HG02884 (cell line): ENCODE measurements around the gene DLG5.
A peak's percentile ranks its signal among the peaks of the same experiment; 100 is the strongest.

Experiments
- ATAC-seq: cut with Tn5 transposase; IDR thresholded peaks from one replicate; pipeline ENCODE4 v1.9.1; 2021; ENCODE audit warnings: mild to moderate bottlenecking, moderate library complexity; ENCODE audit not compliant: unreplicated experiment

The DLG5 gene

GRCh38 chr10:77846718-77847311, 79.7 kb downstream of the DLG5 start:
- no peak for ATAC-seq

GRCh38 chr10:77845451-77845850, 81.1 kb downstream of the DLG5 start:
- ATAC-seq, result no peak

GRCh38 chr10:77844713-77845445, 81.7 kb downstream of the DLG5 start:
- no peak for ATAC-seq

- ATAC-seq, result no peak
Observed at GRCh38 chr10:77844177-77844576, 82.4 kb downstream of the DLG5 start.

GRCh38 chr10:77843264-77843663, 83.3 kb downstream of the DLG5 start:
- ATAC-seq, result no peak

- ATAC-seq, result no peak
Observed at GRCh38 chr10:77842652-77843212, 83.8 kb downstream of the DLG5 start.

GRCh38 chr10:77841711-77842375, 84.7 kb downstream of the DLG5 start:
- no peak for ATAC-seq

- no peak for ATAC-seq
Observed at GRCh38 chr10:77840636-77841035, 85.9 kb downstream of the DLG5 start.

GRCh38 chr10:77837925-77838595, 88.5 kb downstream of the DLG5 start:
- no peak for ATAC-seq

GRCh38 chr10:77837248-77837924, 89.2 kb downstream of the DLG5 start:
- ATAC-seq, result peak; percentile 92

- peak; percentile 68 for ATAC-seq
Observed at GRCh38 chr10:77836299-77836820, 90.2 kb downstream of the DLG5 start.

GRCh38 chr10:77835669-77836086, 90.9 kb downstream of the DLG5 start:
- ATAC-seq, result no peak

GRCh38 chr10:77834943-77835668, 91.4 kb downstream of the DLG5 start:
- ATAC-seq, result no peak

GRCh38 chr10:77834540-77834939, 92.0 kb downstream of the DLG5 start:
- no peak for ATAC-seq

GRCh38 chr10:77833792-77834191, 92.8 kb downstream of the DLG5 start:
- ATAC-seq, result no peak

GRCh38 chr10:77833225-77833624, 93.3 kb downstream of the DLG5 start:
- no peak for ATAC-seq

- ATAC-seq, result no peak
Observed at GRCh38 chr10:77832238-77832637, 94.3 kb downstream of the DLG5 start.

GRCh38 chr10:77829356-77829755, 97.2 kb downstream of the DLG5 start:
- no peak for ATAC-seq

GRCh38 chr10:77828377-77828776, 98.2 kb downstream of the DLG5 start:
- ATAC-seq, result no peak

- ATAC-seq, result no peak
Observed at GRCh38 chr10:77827366-77827765, 99.2 kb downstream of the DLG5 start.
